Measurements from ENCODE around the gene SEC23B. TPM values are rescaled to one million over a fixed set of nuclear protein-coding genes. Genes with fewer than 3 reads are reported as not detected.
A peak's percentile ranks its signal among the peaks of the same experiment; 100 is the strongest.

SEC23B gene
- polyA plus RNA-seq (2011; rRNA removed): 158 and 186 TPM in 2 replicates
- polyA plus RNA-seq (2012; cell fraction: cytosol; rRNA removed): 55.5 and 64.6 TPM in 2 replicates
- 48.7 and 64.7 TPM in 2 replicates for polyA plus RNA-seq (2012; cell fraction: nucleus; rRNA removed)
- 71.4 to 74.8 TPM (median 72.2 TPM) in 3 replicates for polyA plus RNA-seq (2017; fragmentation: RNase III; extraction: RNeasy Plus Mini Kit Qiagen cat#74134 plus additional on column Dnase treatment)
- polyA minus RNA-seq (2011; rRNA and poly(A)+ RNA removed): 133 and 151 TPM in 2 replicates

DNA sequence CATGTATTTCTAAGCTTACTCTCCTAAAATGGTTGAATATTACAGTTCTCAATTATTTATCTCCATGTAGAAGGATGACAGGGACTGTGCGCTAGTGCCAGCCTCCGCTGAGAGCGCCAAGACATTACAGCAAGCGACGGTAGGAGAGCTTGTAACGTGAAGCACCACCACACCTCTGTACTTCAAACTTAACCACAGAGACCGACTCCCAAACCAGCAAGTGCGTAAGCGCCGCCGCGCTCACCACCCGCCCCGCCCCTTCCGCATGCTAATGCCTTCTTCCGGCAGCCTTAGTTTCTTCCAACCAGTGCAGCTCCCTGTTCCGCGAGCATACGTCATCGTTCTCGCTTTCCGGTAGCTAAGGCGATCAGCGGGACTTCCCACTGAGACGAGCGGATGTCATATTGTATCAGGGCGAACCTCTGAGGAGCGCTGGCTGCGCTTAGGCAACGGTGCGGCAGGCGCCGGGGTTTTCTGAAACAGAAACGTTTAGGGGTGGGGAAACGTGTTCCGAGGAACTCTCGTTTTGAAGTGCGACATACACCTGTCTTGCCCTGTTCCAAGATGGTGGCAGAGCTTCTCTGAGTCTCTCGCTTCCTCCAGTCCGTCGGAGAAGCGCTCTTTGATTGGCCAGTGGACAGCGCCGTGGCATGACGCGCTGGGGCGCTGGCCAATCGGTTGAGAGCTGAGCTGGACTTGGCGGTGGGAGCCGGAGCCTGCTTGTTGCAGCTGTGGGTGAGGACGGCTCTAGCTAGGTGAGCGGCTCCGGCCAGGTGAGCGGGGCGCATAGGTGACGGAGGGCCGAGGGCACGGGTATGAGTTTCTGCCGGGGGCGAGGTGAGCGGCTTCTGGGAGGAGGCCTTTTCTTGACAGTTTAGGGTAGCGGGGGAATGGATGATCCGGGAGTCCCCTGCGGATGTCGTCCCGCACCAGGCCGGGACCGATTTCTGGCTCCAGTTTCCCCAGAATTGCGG is at the start of gene SEC23B:
Gene SEC23B (plus strand): TSS at position 723 of the 974 bp plus-strand sequence. CDS start 2,896 bp downstream, outside the sequence.
- ChIA-PET POLR2A (interaction anchor here (0.5 to 2.8 kb wide), 21 partner anchors 10 to 286 kb away, joined by 3 to 75 read pairs (median 4); partner anchors contain the start of genes DTD1, DZANK1, POLR3F and RBBP9), CTCF (interaction anchor here (1.0 to 3.7 kb wide), 7 partner anchors 9 to 1497 kb away, joined by 3 to 15 read pairs (median 5); partner anchors contain the start of genes DTD1 and RBBP9)
- Histone ChIP-seq H3K4me2 (peak within 1 kb of the TSS; percentile 92), H3K4me1 (peaks cover 14% of the 10 kb centered on the region; the same call in 2 of the 3 replicates), H3K9me3 (no peaks in the 10 kb centered on the region), H3K27ac (peak within 1 kb of the TSS; percentile 95), H3K4me3 (peak within 1 kb of the TSS; percentile 68)
- FAIRE-seq (peak; percentile 97), ATAC-seq (peak; percentile 98 to 99), DNase-seq (ENCODE audit: low read depth in 1 of 2, low spot score in 1 of 2) (peak; percentile 99)
- peak; percentile 96 for TF ChIP-seq PHF8 (IDR thresholded peaks at IDR 0.05; ENCODE audit: borderline replicate concordance, low read depth)
- TF ChIP-seq, protein P1, sequence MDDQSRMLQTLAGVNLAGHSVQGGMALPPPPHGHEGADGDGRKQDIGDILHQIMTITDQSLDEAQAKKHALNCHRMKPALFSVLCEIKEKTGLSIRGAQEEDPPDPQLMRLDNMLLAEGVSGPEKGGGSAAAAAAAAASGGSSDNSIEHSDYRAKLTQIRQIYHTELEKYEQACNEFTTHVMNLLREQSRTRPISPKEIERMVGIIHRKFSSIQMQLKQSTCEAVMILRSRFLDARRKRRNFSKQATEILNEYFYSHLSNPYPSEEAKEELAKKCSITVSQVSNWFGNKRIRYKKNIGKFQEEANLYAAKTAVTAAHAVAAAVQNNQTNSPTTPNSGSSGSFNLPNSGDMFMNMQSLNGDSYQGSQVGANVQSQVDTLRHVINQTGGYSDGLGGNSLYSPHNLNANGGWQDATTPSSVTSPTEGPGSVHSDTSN (IDR thresholded peaks at IDR 0.05): 0 out of 2 replicates have a peak, but pooled peaks have one; percentile 4
- peak; percentile 84 for TF ChIP-seq RFX5 (IDR thresholded peaks at IDR 0.05)
- TF ChIP-seq SREBF2 (IDR thresholded peaks at IDR 0.05): no peak
- no peak for TF ChIP-seq NPAS2 (CRISPR knock-in tag; IDR thresholded peaks at IDR 0.05; ENCODE audit: borderline replicate concordance)
- TF ChIP-seq KDM5A (IDR thresholded peaks at IDR 0.05): 0 out of 2 replicates have a peak, but pooled peaks have one; percentile 55
- peak; percentile 94 for TF ChIP-seq JUN (IDR thresholded peaks at IDR 0.05)
- TF ChIP-seq TP53 (CRISPR knock-in tag; IDR thresholded peaks at IDR 0.05): no peak
- 0 out of 2 replicates have a peak, but pooled peaks have one; percentile 1 for TF ChIP-seq USF2 (IDR thresholded peaks at IDR 0.05)
- TF ChIP-seq GATA3 (IDR thresholded peaks at IDR 0.05; ENCODE audit: borderline replicate concordance): peak; percentile 14; the same call in 1 of the 2 replicates
- peak; percentile 79 for TF ChIP-seq E2F6 (IDR thresholded peaks at IDR 0.05; ENCODE audit: borderline replicate concordance, low read depth)
- TF ChIP-seq, protein P2, sequence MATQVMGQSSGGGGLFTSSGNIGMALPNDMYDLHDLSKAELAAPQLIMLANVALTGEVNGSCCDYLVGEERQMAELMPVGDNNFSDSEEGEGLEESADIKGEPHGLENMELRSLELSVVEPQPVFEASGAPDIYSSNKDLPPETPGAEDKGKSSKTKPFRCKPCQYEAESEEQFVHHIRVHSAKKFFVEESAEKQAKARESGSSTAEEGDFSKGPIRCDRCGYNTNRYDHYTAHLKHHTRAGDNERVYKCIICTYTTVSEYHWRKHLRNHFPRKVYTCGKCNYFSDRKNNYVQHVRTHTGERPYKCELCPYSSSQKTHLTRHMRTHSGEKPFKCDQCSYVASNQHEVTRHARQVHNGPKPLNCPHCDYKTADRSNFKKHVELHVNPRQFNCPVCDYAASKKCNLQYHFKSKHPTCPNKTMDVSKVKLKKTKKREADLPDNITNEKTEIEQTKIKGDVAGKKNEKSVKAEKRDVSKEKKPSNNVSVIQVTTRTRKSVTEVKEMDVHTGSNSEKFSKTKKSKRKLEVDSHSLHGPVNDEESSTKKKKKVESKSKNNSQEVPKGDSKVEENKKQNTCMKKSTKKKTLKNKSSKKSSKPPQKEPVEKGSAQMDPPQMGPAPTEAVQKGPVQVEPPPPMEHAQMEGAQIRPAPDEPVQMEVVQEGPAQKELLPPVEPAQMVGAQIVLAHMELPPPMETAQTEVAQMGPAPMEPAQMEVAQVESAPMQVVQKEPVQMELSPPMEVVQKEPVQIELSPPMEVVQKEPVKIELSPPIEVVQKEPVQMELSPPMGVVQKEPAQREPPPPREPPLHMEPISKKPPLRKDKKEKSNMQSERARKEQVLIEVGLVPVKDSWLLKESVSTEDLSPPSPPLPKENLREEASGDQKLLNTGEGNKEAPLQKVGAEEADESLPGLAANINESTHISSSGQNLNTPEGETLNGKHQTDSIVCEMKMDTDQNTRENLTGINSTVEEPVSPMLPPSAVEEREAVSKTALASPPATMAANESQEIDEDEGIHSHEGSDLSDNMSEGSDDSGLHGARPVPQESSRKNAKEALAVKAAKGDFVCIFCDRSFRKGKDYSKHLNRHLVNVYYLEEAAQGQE (IDR thresholded peaks at IDR 0.05): peak; percentile 60; the same call in 1 of the 2 replicates
- peak; percentile 55 for TF ChIP-seq CHD2 (IDR thresholded peaks at IDR 0.05; ENCODE audit: low read length, partially characterized antibody)
- TF ChIP-seq POLR2A (IDR thresholded peaks at IDR 0.05; ENCODE audit: low read length): peak; percentile 91
- TF ChIP-seq HEYL (CRISPR knock-in tag; IDR thresholded peaks at IDR 0.05): no peak
- TF ChIP-seq ZFP36 (IDR thresholded peaks at IDR 0.05; ENCODE audit: borderline replicate concordance, partially characterized antibody): no peak
- TF ChIP-seq RNF2 (IDR thresholded peaks at IDR 0.05; ENCODE audit: borderline replicate concordance, low read depth): no peak
- no peak for TF ChIP-seq MAZ (IDR thresholded peaks at IDR 0.05; ENCODE audit: borderline replicate concordance, low read depth, low read length)
- peak; percentile 46 for TF ChIP-seq MYC (IDR thresholded peaks at IDR 0.05; ENCODE audit: borderline replicate concordance, low read length)
- TF ChIP-seq, protein P3, sequence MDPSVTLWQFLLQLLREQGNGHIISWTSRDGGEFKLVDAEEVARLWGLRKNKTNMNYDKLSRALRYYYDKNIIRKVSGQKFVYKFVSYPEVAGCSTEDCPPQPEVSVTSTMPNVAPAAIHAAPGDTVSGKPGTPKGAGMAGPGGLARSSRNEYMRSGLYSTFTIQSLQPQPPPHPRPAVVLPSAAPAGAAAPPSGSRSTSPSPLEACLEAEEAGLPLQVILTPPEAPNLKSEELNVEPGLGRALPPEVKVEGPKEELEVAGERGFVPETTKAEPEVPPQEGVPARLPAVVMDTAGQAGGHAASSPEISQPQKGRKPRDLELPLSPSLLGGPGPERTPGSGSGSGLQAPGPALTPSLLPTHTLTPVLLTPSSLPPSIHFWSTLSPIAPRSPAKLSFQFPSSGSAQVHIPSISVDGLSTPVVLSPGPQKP (IDR thresholded peaks at IDR 0.05; ENCODE audit: low read depth, low read length): no peak
- TF ChIP-seq EHF (CRISPR knock-in tag; IDR thresholded peaks at IDR 0.05): no peak
- TF ChIP-seq MAX (IDR thresholded peaks at IDR 0.05): peak; percentile 81
- no peak for TF ChIP-seq TFCP2L1 (CRISPR knock-in tag; IDR thresholded peaks at IDR 0.05)
- 2% methylated on average over 64 of the region's 69 CpGs for WGBS (ENCODE audit: missing lambda C conversion rate)
